Keratinocyte (primary cell): Measurements from ENCODE around the gene FRG1.
"Not testable (repeated sequence)": the region's sequence is repeated elsewhere in the genome, so short reads cannot be mapped to it uniquely, and the experiment has no call there.

Experiments
- CTCF ChIP-seq, 3 experiments: IDR thresholded peaks in 1 of 3; conservative IDR thresholded peaks in 1 of 3; optimal IDR thresholded peaks in 1 of 3; 2 replicates in 2 of 3; 3 replicates in 1 of 3; pipeline versions ENCODE3 to v1.5.1; 2011; ENCODE audit warnings: low read length in 3 of 3, mild to moderate bottlenecking in 3 of 3, moderate library complexity in 2 of 3, control low read depth in 1 of 3, inconsistent platforms in 1 of 3; ENCODE audit not compliant: insufficient read depth in 2 of 3; ENCODE audit errors: extremely low read depth in 1 of 3
- EZH2 ChIP-seq: IDR thresholded peaks from one replicate; pipeline ENCODE4 v1.6.1; 2012; ENCODE audit warnings: inconsistent platforms, mild to moderate bottlenecking, low read length, moderate library complexity

GRCh38 chr4:189926742-189927141 is 13.9 kb upstream of the FRG1 start:
- TF ChIP-seq CTCF (optimal IDR thresholded peaks at IDR 0.05 in 1 of 3, IDR thresholded peaks at IDR 0.05 in 1 of 3, conservative IDR thresholded peaks at IDR 0.05 in 1 of 3; ENCODE audit: extremely low read depth in 1 of 3, insufficient read depth in 2 of 3, low read length in 3 of 3); EZH2: not testable (repeated sequence)
